GM12801 (cell line): Measurements from ENCODE around the gene CDYL2.

Experiments
- TF ChIP-seq, protein P1 (sequence below): IDR thresholded peaks from one replicate; pipeline ENCODE4 v1.5.1; 2011; ENCODE audit warnings: control low read depth; ENCODE audit not compliant: insufficient read length; ENCODE audit errors: extremely low read depth

CDYL2 gene

DNA sequence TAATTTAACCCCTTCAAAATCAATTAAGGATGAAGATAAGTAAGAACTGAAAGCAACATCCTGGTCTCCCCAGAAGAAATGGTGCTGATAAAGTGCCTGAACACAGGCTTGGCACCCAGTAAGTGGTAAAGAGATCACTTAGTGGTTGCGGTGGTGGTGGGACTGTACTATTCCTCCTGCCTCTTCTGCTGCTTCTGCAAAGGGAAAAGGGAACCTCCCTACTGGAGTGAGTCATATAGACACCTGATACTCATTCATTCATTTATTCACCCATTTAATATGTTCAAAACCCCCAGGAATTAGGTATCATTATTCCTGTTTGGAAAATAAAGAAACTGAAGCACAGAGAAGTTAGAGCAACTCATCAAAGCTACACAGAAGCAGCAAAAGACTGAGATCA is 60.6 kb downstream of the CDYL2 start:
- TF ChIP-seq, protein P1, sequence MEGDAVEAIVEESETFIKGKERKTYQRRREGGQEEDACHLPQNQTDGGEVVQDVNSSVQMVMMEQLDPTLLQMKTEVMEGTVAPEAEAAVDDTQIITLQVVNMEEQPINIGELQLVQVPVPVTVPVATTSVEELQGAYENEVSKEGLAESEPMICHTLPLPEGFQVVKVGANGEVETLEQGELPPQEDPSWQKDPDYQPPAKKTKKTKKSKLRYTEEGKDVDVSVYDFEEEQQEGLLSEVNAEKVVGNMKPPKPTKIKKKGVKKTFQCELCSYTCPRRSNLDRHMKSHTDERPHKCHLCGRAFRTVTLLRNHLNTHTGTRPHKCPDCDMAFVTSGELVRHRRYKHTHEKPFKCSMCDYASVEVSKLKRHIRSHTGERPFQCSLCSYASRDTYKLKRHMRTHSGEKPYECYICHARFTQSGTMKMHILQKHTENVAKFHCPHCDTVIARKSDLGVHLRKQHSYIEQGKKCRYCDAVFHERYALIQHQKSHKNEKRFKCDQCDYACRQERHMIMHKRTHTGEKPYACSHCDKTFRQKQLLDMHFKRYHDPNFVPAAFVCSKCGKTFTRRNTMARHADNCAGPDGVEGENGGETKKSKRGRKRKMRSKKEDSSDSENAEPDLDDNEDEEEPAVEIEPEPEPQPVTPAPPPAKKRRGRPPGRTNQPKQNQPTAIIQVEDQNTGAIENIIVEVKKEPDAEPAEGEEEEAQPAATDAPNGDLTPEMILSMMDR: no peak

DNA sequence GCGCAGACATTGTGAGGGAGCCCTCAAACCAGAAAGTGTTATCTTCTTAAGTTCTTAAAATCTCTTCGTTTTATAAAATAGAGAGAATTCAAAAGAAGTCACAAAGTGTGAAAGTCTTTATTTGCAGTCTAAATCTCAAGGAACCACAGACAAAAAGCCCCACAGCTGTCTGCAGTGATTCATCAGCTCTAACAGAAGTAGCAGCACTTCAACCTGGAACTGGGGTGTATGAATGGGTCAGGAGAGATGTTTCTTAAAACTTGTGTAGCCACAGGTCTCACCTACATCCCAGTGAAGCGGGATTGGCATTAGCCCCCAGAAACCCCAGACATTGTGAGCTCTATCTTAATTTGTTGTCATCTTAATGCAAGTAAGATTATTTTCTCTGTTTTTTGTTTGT is 61.1 kb downstream of the CDYL2 start:
- TF ChIP-seq, protein P1: no peak

DNA sequence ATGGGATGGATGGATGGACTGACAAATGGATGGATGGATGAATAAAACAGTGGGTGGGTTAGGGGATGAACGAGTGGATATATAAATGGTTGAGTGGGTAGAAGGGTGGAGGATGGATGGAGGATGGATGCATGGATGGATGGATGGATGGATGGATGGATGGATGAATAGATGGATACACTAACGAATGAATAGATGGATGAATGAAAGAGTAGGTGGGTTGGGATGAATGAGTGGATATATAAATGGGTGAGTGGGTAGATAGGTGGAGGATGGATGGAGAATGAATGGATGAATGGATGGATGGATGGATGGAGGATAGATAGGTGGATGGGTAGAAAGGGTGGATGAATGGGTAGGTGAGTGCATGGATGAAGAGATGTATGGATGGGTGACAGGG is 62.1 kb downstream of the CDYL2 start:
- TF ChIP-seq, protein P1: no peak

DNA sequence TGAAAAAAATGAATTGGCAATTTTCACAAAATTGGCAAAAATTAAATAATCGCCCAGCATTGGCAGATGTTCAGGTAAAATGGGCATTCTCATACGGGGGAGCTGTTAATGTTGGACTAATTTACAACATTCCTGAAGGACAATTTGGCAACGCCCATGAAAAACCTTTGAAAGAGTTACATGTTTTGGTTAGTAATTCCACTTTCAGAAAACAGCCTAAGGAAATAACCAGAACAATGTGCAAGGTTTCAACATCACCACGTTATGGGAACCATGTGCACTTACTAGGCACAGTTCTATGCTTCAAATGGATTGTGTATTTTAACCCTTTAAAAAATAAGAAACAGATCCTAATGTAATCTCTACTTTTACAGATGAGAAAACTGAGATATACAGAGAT is 62.7 kb downstream of the CDYL2 start:
- TF ChIP-seq, protein P1: no peak

DNA sequence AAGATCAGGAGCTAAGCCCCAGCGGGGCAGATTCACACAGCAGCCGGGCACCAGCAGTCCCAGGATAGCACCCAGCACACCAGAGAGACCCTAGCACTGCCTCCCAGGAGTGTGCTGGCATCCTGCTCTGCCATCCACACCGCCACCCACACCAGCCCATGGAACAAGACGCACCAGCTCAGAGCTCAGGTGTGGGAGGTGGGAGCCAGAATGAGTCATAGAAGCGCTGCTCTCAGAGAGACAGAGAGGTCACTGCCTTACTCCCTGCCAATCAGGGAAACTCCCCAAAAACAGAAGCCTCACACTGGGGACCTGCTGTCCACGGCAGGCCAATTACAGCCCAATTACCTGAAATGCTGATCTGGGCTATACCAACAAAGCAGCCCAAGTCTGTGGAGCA is 64.9 kb downstream of the CDYL2 start:
- TF ChIP-seq, protein P1: no peak

DNA sequence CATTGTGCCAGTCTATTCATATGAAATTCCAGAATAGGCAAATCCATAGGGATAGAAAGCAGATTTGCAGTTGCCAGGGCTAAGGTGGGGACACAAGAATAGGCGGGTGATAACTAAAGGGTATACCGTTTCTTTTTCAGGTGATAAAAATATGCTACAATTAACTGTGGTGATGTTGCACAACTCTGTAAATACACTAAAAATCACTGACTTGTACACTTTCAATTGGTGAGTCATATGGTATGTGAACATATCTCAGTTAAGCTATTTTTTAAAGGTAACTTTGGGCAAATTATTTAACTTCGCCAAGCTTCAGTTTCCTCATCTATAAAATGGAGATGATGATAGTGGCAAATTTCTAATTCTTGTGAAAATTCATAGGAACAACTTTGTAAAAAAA is 65.9 kb downstream of the CDYL2 start:
- TF ChIP-seq, protein P1: no peak

DNA sequence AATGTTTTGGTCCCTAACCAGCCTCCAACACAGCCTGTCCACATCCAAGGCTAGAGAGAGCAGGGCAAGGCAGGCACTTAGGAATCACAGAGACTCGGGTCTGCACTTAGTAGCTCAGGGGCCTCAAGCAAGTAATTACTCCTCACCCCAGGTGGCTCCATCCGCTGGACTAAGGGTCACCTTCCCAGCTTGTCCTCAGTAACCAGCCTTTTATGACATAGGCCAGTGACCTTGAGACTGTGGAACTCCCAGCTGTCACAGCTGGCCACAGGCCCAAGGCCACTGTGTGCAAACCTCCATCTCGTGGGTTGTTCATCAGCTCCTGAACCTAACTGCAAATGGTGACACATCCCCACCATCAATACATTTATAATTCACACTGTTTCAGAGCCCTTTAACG is 68.6 kb downstream of the CDYL2 start:
- TF ChIP-seq, protein P1: no peak

DNA sequence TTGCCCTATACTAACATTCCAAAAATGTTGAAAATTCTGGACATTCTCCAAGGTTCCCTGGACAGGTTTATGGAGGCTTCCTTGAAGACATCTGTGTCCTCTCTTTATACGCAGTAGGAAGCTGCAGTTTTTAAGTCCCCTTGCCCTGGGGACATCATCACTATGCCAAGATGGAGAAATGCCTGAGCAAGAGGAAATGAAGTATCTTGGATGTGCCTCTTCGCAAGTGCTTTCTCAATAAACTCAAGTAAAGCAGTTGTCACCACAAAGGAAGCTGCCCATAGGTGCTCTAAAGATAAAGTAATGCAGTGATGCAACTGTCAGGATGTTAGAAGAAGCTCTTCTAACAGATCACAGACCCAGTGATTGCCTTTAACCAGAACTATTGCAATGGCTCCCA is 71.0 kb downstream of the CDYL2 start:
- TF ChIP-seq, protein P1: no peak
